Body of pancreas (tissue), 4 donors: ENCODE measurements around the gene DIP2B.

Experiments used
- CTCF ChIP-seq, 7 experiments: fragments of 450-650 bp in 4 of 7; fragments of 200-600 bp in 3 of 7; sonication (generic) in 3 of 7; IDR thresholded peaks; one replicate each; pipeline ENCODE4 v1.5.1; 2016 to 2019; ENCODE audit warnings: antibody characterized with exemption in 7 of 7
- POLR2A ChIP-seq, 3 donors: fragments of 450-650 bp; IDR thresholded peaks; one replicate each; pipeline ENCODE4 v1.6.1; 2016; ENCODE audit warnings: antibody characterized with exemption in 3 of 3, mild to moderate bottlenecking in 2 of 3

- TF ChIP-seq CTCF (IDR thresholded peaks at IDR 0.05) (no peak), POLR2A (IDR thresholded peaks at IDR 0.05) (no peak)
These were observed 280.7 kb downstream of the DIP2B start for GRCh38 chr12:50785406-50786001.
